Stimulated activated naive CD8-positive, alpha-beta T cell treated with anti-CD3 and anti-CD28 coated beads, Interleukin-15, amount 100 ng/mL, for 72 hours (primary cell): ENCODE measurements around the gene PHAF1.

Experiments used
- ATAC-seq: fragments of 150-1000 bp; cut with Tn5 transposase; 2 replicates; pipeline ENCODE4 v1.10.0; 2021; ENCODE audit warnings: mild to moderate bottlenecking, moderate library complexity
- DNase-seq, 2 donors: peaks; one replicate each; pipeline ENCODE4 v3.0.0; 2021 to 2022
- H3K27ac Mint-ChIP-seq, 2 donors: one replicate each; pipeline ENCODE4 v1.8.0; 2022; ENCODE audit warnings: mild to moderate bottlenecking in 2 of 2, mixed read lengths in 2 of 2, moderate library complexity in 2 of 2
- H3K27me3 Mint-ChIP-seq: one replicate; pipeline ENCODE4 v1.8.0; 2022; ENCODE audit warnings: mixed read lengths
- H3K4me1 Mint-ChIP-seq: one replicate; pipeline ENCODE4 v1.8.0; 2022; ENCODE audit warnings: mild to moderate bottlenecking, mixed read lengths
- H3K4me3 Mint-ChIP-seq, 2 donors: one replicate each; pipeline ENCODE4 v1.8.0; 2022; ENCODE audit warnings: mild to moderate bottlenecking in 2 of 2, mixed read lengths in 2 of 2, moderate library complexity in 1 of 2
- H3K9me3 Mint-ChIP-seq, 2 donors: one replicate each; pipeline ENCODE4 v1.8.0; 2022; ENCODE audit warnings: mixed read lengths in 2 of 2

PHAF1 gene

DNA sequence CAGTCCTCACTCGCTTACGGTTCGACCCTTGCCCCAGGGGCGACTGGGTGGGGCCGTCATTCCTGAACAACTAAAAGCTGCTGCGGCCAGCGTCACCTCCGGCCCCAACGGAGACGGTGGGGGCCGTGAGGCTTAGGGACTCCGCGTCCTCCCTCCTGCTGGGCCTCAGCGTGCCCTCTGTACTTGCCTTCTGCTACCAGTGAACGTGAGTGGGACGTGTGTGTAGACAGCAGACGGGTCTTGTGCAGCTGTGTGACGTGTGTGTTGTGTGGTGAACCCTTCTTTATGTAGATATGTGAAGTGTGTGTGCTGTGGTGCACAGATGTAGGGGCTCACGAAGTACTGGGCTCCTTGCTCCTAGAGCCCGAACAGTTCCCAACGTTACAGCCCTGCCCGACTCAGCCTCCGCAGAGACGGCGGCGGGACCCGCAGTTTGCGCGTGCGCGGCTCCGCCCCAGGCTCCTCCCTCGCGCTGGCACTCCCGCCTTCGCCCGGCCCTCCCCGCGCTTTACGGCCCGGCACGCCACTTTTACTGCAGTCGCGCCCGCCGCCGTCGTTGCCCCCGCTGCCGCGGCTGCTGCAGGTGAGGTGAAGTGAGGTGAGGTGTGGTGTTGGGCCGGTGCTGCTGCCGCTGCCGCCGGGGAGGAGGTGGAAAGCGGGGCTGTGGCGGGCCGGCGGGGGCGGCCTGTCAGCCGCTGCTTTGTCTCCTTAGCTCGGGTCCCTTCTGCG is at the start of gene PHAF1:
Gene PHAF1, plus strand, starts transcription at position 535 of the 729 bp plus-strand sequence. CDS start 235 bp downstream, outside the sequence.
- peak within 1 kb of the TSS; percentile 95 to 96 for H3K4me3 Mint-ChIP-seq
- no peaks in the 10 kb centered on the region for H3K9me3 Mint-ChIP-seq
- ATAC-seq (peak; percentile 91), DNase-seq (peak; percentile 95 to 97)
- peak within 1 kb of the TSS; percentile 81 to 94 for H3K27ac Mint-ChIP-seq
- H3K4me1 Mint-ChIP-seq: peaks cover 37% of the 10 kb centered on the region
- H3K27me3 Mint-ChIP-seq: no peaks in the 10 kb centered on the region

- H3K4me1 Mint-ChIP-seq: peaks cover 11% of the 10 kb centered on the region
- H3K9me3 Mint-ChIP-seq: no peaks in the 10 kb centered on the region
- no peak for ATAC-seq
- DNase-seq: no peak
- no peak overlapping the region for H3K27ac Mint-ChIP-seq
- H3K4me3 Mint-ChIP-seq: no peak overlapping the region
- no peaks in the 10 kb centered on the region for H3K27me3 Mint-ChIP-seq
Observed at GRCh38 chr16:67063008-67063407, 46.7 kb upstream of the PHAF1 start.

GRCh38 chr16:67068212-67068753 is 41.5 kb upstream of the PHAF1 start:
- H3K9me3 Mint-ChIP-seq: no peaks in the 10 kb centered on the region
- DNase-seq: no peak
- H3K4me3 Mint-ChIP-seq: no peak overlapping the region
- peak overlapping the region in 1 of 2 donors; percentile 34 for H3K27ac Mint-ChIP-seq
- no peaks in the 10 kb centered on the region for H3K27me3 Mint-ChIP-seq
- H3K4me1 Mint-ChIP-seq: peaks cover under 1% of the 10 kb centered on the region
- ATAC-seq: no peak

GRCh38 chr16:67071476-67072048 is 38.2 kb upstream of the PHAF1 start:
- Mint-ChIP-seq H3K4me3 (no peak overlapping the region), H3K4me1 (no peaks in the 10 kb centered on the region), H3K27me3 (no peaks in the 10 kb centered on the region), H3K9me3 (no peaks in the 10 kb centered on the region), H3K27ac (peak overlapping the region in 1 of 2 donors; percentile 74)
- ATAC-seq (no peak), DNase-seq (no peak)

DNA sequence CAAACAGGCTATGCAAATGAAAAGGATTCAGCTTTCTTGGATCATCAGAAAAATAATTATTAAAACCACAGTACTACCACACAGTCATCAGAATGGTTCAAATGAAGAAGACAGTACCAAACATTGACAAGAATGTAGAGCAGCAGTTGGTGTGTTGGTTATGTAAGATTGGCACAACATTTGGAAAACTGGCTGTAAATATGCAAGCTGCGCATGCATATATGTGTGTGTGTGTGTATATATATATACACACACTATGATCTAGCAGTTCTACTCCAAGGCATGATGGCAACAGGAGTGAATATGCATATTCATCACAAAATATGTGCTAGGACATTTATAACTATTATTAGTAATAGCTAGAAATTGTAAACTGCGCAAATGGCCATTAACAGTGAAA is 34.4 kb upstream of the PHAF1 start:
- no peaks in the 10 kb centered on the region for H3K9me3 Mint-ChIP-seq
- ATAC-seq: no peak
- H3K4me1 Mint-ChIP-seq: no peaks in the 10 kb centered on the region

GRCh38 chr16:67077871-67078270 is 31.9 kb upstream of the PHAF1 start:
- H3K27me3 Mint-ChIP-seq: no peaks in the 10 kb centered on the region
- no peak for DNase-seq
- no peak overlapping the region for H3K4me3 Mint-ChIP-seq
- H3K9me3 Mint-ChIP-seq: no peaks in the 10 kb centered on the region
- H3K27ac Mint-ChIP-seq: peak overlapping the region in 1 of 2 donors; percentile 27
- H3K4me1 Mint-ChIP-seq: no peaks in the 10 kb centered on the region
- ATAC-seq: no peak

More for the DNA sequence above, 34.4 kb upstream of the PHAF1 start:
- DNase-seq: no peak
- H3K27me3 Mint-ChIP-seq: no peaks in the 10 kb centered on the region
- H3K4me3 Mint-ChIP-seq: no peak overlapping the region
- no peak overlapping the region for H3K27ac Mint-ChIP-seq

DNA sequence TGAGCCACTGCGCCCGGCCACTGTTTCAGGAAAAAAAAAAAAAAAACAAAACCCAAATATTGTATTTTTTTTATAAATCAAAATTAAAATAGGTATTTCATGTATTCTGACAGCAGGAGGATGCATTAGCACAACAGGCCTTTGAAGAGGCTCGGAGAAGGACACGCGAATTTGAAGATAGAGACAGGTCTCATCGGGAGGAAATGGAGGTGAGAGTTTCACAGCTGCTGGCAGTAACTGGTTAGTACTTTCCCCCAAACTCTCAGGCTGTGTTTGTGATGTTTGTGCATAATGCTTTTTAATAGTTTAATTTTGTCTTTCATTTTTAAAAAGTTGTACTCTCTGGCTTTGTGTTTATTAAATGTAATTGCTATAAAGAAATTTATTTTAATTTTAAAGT is 27.6 kb upstream of the PHAF1 start:
- no peaks in the 10 kb centered on the region for H3K27me3 Mint-ChIP-seq
- no peak overlapping the region for H3K27ac Mint-ChIP-seq
- H3K4me3 Mint-ChIP-seq: no peak overlapping the region
- no peak for ATAC-seq
- no peaks in the 10 kb centered on the region for H3K4me1 Mint-ChIP-seq
- no peak for DNase-seq
- H3K9me3 Mint-ChIP-seq: no peaks in the 10 kb centered on the region

GRCh38 chr16:67082891-67083290 is 26.9 kb upstream of the PHAF1 start:
- DNase-seq: no peak
- Mint-ChIP-seq H3K4me3 (no peak overlapping the region), H3K4me1 (no peaks in the 10 kb centered on the region), H3K27ac (no peak overlapping the region), H3K9me3 (no peaks in the 10 kb centered on the region), H3K27me3 (no peaks in the 10 kb centered on the region)
- ATAC-seq: no peak

DNA sequence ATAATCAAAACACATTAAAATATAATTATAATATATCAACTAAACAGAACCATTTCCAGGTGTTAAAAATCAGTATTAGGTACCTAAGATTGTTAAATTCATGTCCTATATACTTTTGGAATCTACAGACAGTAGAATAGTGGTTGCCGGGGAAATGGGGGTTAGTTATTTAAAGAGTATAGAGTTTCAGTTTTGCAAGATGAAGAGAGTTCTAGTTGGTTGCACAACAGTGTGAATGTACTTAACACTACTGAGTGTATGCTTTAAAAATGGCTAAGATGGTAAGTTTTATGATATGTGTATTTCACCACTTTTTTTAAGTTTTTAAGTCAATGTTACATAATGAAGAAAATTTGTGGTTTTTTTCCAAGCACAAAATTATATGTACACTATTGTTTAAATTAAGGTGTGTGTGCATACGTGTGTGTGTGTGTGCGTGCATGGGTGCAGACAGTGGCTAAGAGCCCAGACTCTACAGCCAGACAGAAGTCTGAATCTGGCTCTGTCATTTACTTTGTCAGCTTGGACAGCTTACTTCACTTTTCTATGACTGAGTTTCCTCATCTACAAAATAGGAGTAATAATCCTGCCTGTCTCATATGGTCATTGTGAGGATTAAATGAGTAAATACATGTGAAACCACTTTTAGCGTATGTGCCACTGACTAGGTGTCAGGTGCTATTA is 25.3 kb upstream of the PHAF1 start:
- H3K4me1 Mint-ChIP-seq: no peaks in the 10 kb centered on the region
- H3K27me3 Mint-ChIP-seq: no peaks in the 10 kb centered on the region
- ATAC-seq (no peak), DNase-seq (no peak)
- no peak overlapping the region for H3K4me3 Mint-ChIP-seq
- no peaks in the 10 kb centered on the region for H3K9me3 Mint-ChIP-seq
- H3K27ac Mint-ChIP-seq: no peak overlapping the region

GRCh38 chr16:67086822-67087221 is 22.9 kb upstream of the PHAF1 start:
- DNase-seq (no peak), ATAC-seq (no peak)
- Mint-ChIP-seq H3K4me3 (no peak overlapping the region), H3K9me3 (no peaks in the 10 kb centered on the region), H3K27me3 (no peaks in the 10 kb centered on the region), H3K27ac (no peak overlapping the region), H3K4me1 (peaks cover 2% of the 10 kb centered on the region)

GRCh38 chr16:67087291-67087690 is 22.4 kb upstream of the PHAF1 start:
- H3K4me1 Mint-ChIP-seq: peaks cover 6% of the 10 kb centered on the region
- ATAC-seq: no peak
- no peak overlapping the region for H3K4me3 Mint-ChIP-seq
- H3K9me3 Mint-ChIP-seq: no peaks in the 10 kb centered on the region
- DNase-seq: no peak
- no peaks in the 10 kb centered on the region for H3K27me3 Mint-ChIP-seq
- H3K27ac Mint-ChIP-seq: no peak overlapping the region

GRCh38 chr16:67087803-67088202 is 21.9 kb upstream of the PHAF1 start:
- H3K9me3 Mint-ChIP-seq: no peaks in the 10 kb centered on the region
- H3K4me3 Mint-ChIP-seq: no peak overlapping the region
- ATAC-seq: no peak
- H3K4me1 Mint-ChIP-seq: peaks cover 6% of the 10 kb centered on the region
- H3K27ac Mint-ChIP-seq: no peak overlapping the region
- H3K27me3 Mint-ChIP-seq: no peaks in the 10 kb centered on the region
- DNase-seq: no peak

DNA sequence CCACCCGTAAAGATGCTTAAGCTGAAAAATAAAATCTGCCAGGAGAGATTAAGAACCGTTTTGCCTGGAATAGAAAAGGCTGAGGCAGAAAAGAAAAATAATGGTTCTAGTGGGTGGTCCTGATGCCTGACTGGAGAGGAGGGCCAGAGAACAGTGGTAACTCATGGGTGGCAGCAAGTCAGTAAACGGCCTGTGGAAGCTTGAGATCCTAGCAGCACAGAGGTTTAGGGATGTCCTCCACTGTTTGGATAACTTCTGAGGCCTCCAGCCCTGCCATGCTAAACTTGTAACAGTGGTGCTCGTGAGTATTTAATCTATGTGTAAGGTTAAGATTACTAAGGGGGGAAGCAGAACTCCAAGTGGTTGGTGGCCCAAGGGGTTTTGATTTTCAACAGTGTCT is 21.2 kb upstream of the PHAF1 start:
- H3K27me3 Mint-ChIP-seq: no peaks in the 10 kb centered on the region
- ATAC-seq: no peak

GRCh38 chr16:67089101-67089500 is 20.6 kb upstream of the PHAF1 start:
- H3K4me1 Mint-ChIP-seq: peaks cover 6% of the 10 kb centered on the region
- H3K4me3 Mint-ChIP-seq: no peak overlapping the region
- H3K9me3 Mint-ChIP-seq: no peaks in the 10 kb centered on the region
- DNase-seq (no peak), ATAC-seq (no peak)
- H3K27me3 Mint-ChIP-seq: no peaks in the 10 kb centered on the region
- no peak overlapping the region for H3K27ac Mint-ChIP-seq

More for the DNA sequence above, 21.2 kb upstream of the PHAF1 start:
- Mint-ChIP-seq H3K4me3 (no peak overlapping the region), H3K9me3 (no peaks in the 10 kb centered on the region), H3K4me1 (peaks cover 6% of the 10 kb centered on the region), H3K27ac (peak overlapping the region; percentile 21 to 66)
- no peak for DNase-seq

DNA sequence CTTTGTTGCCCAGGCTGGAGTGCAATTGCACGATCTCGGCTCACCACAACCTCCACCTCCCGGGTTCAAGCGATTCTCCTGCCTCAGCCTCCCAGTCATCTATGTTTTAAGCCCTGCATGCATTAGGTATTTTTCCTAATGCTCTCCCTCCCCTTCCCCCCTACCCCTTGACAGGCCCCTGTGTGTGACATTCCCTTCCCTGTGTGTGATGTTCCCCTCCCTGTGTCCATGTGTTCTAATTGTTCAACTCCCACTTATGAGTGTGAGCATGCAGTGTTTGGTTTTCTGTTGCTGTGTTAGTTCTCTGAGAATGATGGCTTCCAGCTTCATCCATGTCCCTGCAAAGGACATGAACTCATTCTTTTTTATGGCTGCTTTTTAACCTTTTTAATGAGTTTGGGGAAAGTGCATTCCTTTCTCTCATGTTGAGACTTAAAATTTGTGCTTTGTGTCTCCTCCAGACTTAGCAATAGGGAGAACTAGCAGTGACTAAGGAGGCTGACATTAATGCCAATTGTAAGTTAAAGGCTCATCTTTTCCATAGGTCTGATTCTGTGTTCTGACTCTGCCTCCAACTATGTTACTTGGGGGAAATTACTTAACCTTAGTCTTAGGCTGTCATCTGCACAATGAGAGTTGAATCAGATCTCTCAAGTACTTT is 17.7 kb upstream of the PHAF1 start:
- no peaks in the 10 kb centered on the region for H3K27me3 Mint-ChIP-seq
- no peak for ATAC-seq
- peaks cover 6% of the 10 kb centered on the region for H3K4me1 Mint-ChIP-seq
- H3K27ac Mint-ChIP-seq: peak overlapping the region in 1 of 2 donors; percentile 92
- H3K4me3 Mint-ChIP-seq: no peak overlapping the region
- no peak for DNase-seq
- H3K9me3 Mint-ChIP-seq: no peaks in the 10 kb centered on the region
